HG03432 (cell line): ENCODE results near the gene MYL10.
"Not testable (repeated sequence)": the region's sequence is repeated elsewhere in the genome, so short reads cannot be mapped to it uniquely, and the experiment has no call there.

Source experiments
- ATAC-seq: cut with Tn5 transposase; IDR thresholded peaks from one replicate; pipeline ENCODE4 v1.9.1; 2021; ENCODE audit warnings: mild to moderate bottlenecking, moderate library complexity; ENCODE audit not compliant: unreplicated experiment

The MYL10 gene

GRCh38 chr7:101620991-101621390 is 8.1 kb downstream of the MYL10 start:
- no peak for ATAC-seq

- no peak for ATAC-seq
Observed at GRCh38 chr7:101620395-101620794, 8.7 kb downstream of the MYL10 start.

- ATAC-seq, result no peak
Observed at GRCh38 chr7:101618916-101619315, 10.2 kb downstream of the MYL10 start.

GRCh38 chr7:101618207-101618839 is 10.8 kb downstream of the MYL10 start:
- no peak for ATAC-seq

- no peak for ATAC-seq
Observed at GRCh38 chr7:101617451-101618206, 11.5 kb downstream of the MYL10 start.

GRCh38 chr7:101615446-101615845 is 13.7 kb downstream of the MYL10 start:
- ATAC-seq, result no peak

GRCh38 chr7:101614939-101615302 is 14.2 kb downstream of the MYL10 start:
- no peak for ATAC-seq

- no peak for ATAC-seq
Observed at GRCh38 chr7:101614098-101614938, 14.8 kb downstream of the MYL10 start.

- no peak for ATAC-seq
Observed at GRCh38 chr7:101612885-101613515, 16.1 kb downstream of the MYL10 start.

- no peak for ATAC-seq
Observed at GRCh38 chr7:101608772-101609713, 20.1 kb downstream of the MYL10 start.

- ATAC-seq, result no peak
Observed at GRCh38 chr7:101606498-101606923, 22.6 kb downstream of the MYL10 start.

- no peak for ATAC-seq
Observed at GRCh38 chr7:101605611-101606497, 23.2 kb downstream of the MYL10 start.

- not testable (repeated sequence) for ATAC-seq
Observed at GRCh38 chr7:101604934-101605332, 24.2 kb downstream of the MYL10 start.

- ATAC-seq, result no peak
Observed at GRCh38 chr7:101604331-101604933, 24.7 kb downstream of the MYL10 start.

- no peak for ATAC-seq
Observed at GRCh38 chr7:101602484-101603241, 26.4 kb downstream of the MYL10 start.

GRCh38 chr7:101602082-101602481 is 27.0 kb downstream of the MYL10 start:
- no peak for ATAC-seq

- no peak for ATAC-seq
Observed at GRCh38 chr7:101599787-101600186, 29.3 kb downstream of the MYL10 start.
